Hepatocyte (in vitro differentiated cells): ENCODE measurements around the gene KRTAP5-7. TPM values are rescaled to one million over a fixed set of nuclear protein-coding genes. Genes with fewer than 3 reads are reported as not detected.

ENCODE experiments used
- DNase-seq: peaks from one replicate; pipeline ENCODE4 v3.0.0-alpha.2; 2016; ENCODE audit warnings: low spot score
- H2AFZ ChIP-seq: fragments of 200-600 bp; sonication (generic); 2 replicates; pipeline ENCODE4 v1.6.0; 2016; ENCODE audit warnings: antibody characterized with exemption, mild to moderate bottlenecking
- H3K27ac ChIP-seq: fragments of 200-600 bp; sonication (generic); 2 replicates; pipeline ENCODE4 v1.5.1; 2016; ENCODE audit warnings: mild to moderate bottlenecking
- H3K27me3 ChIP-seq: fragments of 200-600 bp; sonication (generic); 2 replicates; pipeline ENCODE4 v1.6.1; 2016
- H3K36me3 ChIP-seq: fragments of 200-600 bp; sonication (generic); replicated peaks from 2 replicates; pipeline ENCODE4 v1.5.1; 2016; ENCODE audit warnings: low read depth; ENCODE audit not compliant: insufficient read depth
- H3K4me1 ChIP-seq: fragments of 200-600 bp; sonication (generic); 2 replicates; pipeline ENCODE4 v1.5.1; 2016; ENCODE audit warnings: mild to moderate bottlenecking, moderate library complexity; ENCODE audit not compliant: insufficient read depth
- H3K4me2 ChIP-seq: fragments of 200-600 bp; sonication (generic); 2 replicates; pipeline ENCODE4 v1.6.0; 2016
- H3K4me3 ChIP-seq: fragments of 200-600 bp; sonication (generic); 2 replicates; pipeline ENCODE4 v1.5.1; 2016; ENCODE audit warnings: mild to moderate bottlenecking
- H3K79me2 ChIP-seq: fragments of 200-600 bp; sonication (generic); 2 replicates; pipeline ENCODE4 v1.6.0; 2017; ENCODE audit warnings: mild to moderate bottlenecking
- H3K9me2 ChIP-seq: fragments of 200-600 bp; sonication (generic); replicated peaks from 2 replicates; pipeline ENCODE4 v1.6.0; 2017; ENCODE audit warnings: mild to moderate bottlenecking; ENCODE audit not compliant: insufficient read depth
- H3K9me3 ChIP-seq: fragments of 200-600 bp; sonication (generic); 2 replicates; pipeline ENCODE4 v1.5.1; 2016; ENCODE audit warnings: low read depth, mild to moderate bottlenecking
- H4K20me1 ChIP-seq: fragments of 200-600 bp; sonication (generic); 2 replicates; pipeline ENCODE4 v1.6.0; 2016; ENCODE audit warnings: mild to moderate bottlenecking; ENCODE audit not compliant: insufficient read depth, poor library complexity, severe bottlenecking
- EZH2 ChIP-seq: fragments of 200-600 bp; sonication (generic); IDR thresholded peaks from 2 replicates; pipeline ENCODE4 v1.6.1; 2016; ENCODE audit warnings: antibody characterized with exemption, mild to moderate bottlenecking, borderline replicate concordance
- EZH2phosphoT487 ChIP-seq: fragments of 200-600 bp; sonication (generic); IDR thresholded peaks from one replicate; pipeline ENCODE4 v1.6.1; 2018; ENCODE audit warnings: antibody characterized with exemption, mild to moderate bottlenecking, low read depth, moderate library complexity; ENCODE audit not compliant: unreplicated experiment, severe bottlenecking
- WGBS: methylation state at CpG from one replicate; pipeline ENCODE4 v1.1.6; 2016; ENCODE audit warnings: low lambda C conversion rate; ENCODE audit errors: missing lambda C conversion rate; 5-methylcytosine and 5-hydroxymethylcytosine counted together
- polyA plus RNA-seq: library from polyadenylated mRNA; unstranded; fragments of >200 nt; fragmentation: Nextera tagmentation; extraction: Ambion mirVana; gene quantifications from 2 replicates; pipeline ENCODE4 v1.2.1, GENCODE V29; 2016
- total RNA-seq: library from RNA; depleted of rRNA; stranded (reverse); fragments of >200 nt; gene quantifications from 2 replicates; pipeline ENCODE4 v1.2.3, GENCODE V29; 2014
- TF ChIP-seq, protein P1 (sequence below): fragments of 200-600 bp; sonication (generic); IDR thresholded peaks from 2 replicates; pipeline ENCODE4 v1.5.1; 2016; ENCODE audit warnings: antibody characterized with exemption, mild to moderate bottlenecking; ENCODE audit not compliant: poor library complexity

The KRTAP5-7 gene
- total and polyA plus RNA-seq, 2 experiments from 2014 or later, result not detected

DNA sequence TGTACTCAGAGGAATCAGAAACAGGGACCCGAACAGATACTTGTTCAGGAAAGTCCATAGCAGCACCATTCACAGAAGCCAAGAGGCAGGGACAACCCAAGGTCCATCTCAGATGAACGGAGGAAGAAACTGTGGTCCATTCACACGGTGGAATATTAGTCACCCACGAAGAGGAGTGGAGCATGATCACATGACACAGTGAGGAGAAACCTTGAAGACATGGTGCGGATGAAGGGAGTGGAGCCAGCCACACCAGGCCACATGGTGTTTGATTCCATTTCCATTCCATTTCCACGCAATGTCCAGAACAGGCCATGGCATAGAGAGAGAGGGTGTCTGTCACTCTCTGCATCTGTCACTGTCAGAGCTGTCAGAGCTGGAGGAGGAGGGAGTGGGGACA, 43.4 kb upstream of the KRTAP5-7 start:
- Histone ChIP-seq H3K4me2 (no peak overlapping the region), H3K79me2 (no peaks in the 10 kb centered on the region), H3K27ac (no peak overlapping the region), H3K27me3 (no peaks in the 10 kb centered on the region), H3K36me3 (no peaks in the 10 kb centered on the region), H3K9me3 (no peaks in the 10 kb centered on the region), H2AFZ (no peak overlapping the region), H3K4me1 (peaks cover 9% of the 10 kb centered on the region), H3K4me3 (no peak overlapping the region), H3K9me2 (no peaks in the 10 kb centered on the region), H4K20me1 (no peaks in the 10 kb centered on the region)
- WGBS, result 95% methylated on average over 6 of the region's 6 CpGs
- no peak for DNase-seq
- TF ChIP-seq EZH2, result no peak
- TF ChIP-seq, protein P1, sequence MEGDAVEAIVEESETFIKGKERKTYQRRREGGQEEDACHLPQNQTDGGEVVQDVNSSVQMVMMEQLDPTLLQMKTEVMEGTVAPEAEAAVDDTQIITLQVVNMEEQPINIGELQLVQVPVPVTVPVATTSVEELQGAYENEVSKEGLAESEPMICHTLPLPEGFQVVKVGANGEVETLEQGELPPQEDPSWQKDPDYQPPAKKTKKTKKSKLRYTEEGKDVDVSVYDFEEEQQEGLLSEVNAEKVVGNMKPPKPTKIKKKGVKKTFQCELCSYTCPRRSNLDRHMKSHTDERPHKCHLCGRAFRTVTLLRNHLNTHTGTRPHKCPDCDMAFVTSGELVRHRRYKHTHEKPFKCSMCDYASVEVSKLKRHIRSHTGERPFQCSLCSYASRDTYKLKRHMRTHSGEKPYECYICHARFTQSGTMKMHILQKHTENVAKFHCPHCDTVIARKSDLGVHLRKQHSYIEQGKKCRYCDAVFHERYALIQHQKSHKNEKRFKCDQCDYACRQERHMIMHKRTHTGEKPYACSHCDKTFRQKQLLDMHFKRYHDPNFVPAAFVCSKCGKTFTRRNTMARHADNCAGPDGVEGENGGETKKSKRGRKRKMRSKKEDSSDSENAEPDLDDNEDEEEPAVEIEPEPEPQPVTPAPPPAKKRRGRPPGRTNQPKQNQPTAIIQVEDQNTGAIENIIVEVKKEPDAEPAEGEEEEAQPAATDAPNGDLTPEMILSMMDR, result no peak
- no peak for TF ChIP-seq EZH2phosphoT487

DNA sequence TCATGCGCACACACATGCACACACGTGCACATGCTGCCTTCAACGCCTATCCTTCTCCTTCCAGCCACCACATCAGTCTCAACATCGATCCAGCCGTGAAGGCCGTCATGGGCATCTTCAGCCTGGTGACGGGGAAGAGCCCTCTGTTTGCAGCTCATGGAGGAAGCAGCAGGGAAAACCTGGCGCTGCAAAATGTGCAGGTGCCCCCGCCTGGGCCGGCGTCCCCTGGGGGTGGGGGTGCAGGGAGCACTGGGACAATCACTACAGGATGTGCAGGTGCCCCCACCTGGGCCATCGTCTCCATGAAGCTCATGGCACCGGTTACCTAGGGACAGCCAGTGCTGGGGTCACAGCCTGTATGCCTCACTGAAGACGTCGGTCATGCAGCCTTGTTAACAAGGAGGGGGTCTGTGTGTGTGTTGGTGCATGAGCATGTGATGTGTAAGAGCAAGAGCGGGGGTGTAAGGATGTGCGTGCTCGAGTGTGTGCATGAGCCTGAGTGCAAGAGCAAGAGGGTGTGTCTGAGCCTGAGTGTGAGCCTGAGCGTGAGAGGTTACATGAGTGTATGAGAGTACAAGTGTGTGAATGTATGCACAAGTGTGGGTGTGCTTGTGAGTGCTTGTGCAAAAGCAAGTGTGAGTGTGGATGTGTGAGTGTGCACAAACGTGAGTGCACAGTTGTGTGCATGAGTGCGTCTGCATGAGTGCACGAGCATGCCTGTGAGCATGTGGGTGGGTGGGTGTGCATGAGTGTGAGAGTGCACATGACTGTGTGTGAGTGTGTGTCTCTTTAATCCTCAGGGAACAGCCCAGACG, 42.6 kb upstream of the KRTAP5-7 start:
- Histone ChIP-seq H3K4me3 (no peak overlapping the region), H3K9me3 (no peaks in the 10 kb centered on the region), H4K20me1 (no peaks in the 10 kb centered on the region), H2AFZ (no peak overlapping the region), H3K27ac (no peak overlapping the region), H3K36me3 (no peaks in the 10 kb centered on the region), H3K79me2 (no peaks in the 10 kb centered on the region), H3K27me3 (no peaks in the 10 kb centered on the region), H3K4me1 (peaks cover 9% of the 10 kb centered on the region), H3K9me2 (no peaks in the 10 kb centered on the region), H3K4me2 (no peak overlapping the region)
- no peak for TF ChIP-seq EZH2phosphoT487
- TF ChIP-seq EZH2, result no peak
- TF ChIP-seq, protein P1, result no peak
- DNase-seq, result no peak
- WGBS, result 95% methylated on average over 23 of the region's 23 CpGs

DNA sequence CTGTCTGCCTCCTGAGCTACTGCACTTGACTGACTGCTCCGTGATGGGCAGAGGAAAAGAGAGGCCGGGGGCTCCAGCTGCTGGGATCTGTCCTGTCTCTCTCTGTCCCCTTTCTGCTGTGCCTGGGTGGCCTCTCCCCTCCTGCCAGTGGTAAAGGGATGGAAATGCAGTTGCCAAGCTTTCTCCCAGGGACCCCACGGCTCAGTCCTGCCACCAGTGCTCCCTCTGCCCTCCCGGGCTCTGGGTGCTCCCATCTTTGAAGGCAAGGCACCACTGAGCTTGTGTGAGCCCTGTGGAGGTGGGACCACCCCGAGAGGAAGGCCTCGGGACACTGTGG, 42.0 kb upstream of the KRTAP5-7 start:
- Histone ChIP-seq H3K79me2 (no peaks in the 10 kb centered on the region), H3K9me3 (no peaks in the 10 kb centered on the region), H3K4me2 (no peak overlapping the region), H3K4me3 (no peak overlapping the region), H2AFZ (no peak overlapping the region), H3K27me3 (no peaks in the 10 kb centered on the region), H4K20me1 (no peaks in the 10 kb centered on the region), H3K27ac (no peak overlapping the region), H3K9me2 (no peaks in the 10 kb centered on the region), H3K4me1 (peaks cover 9% of the 10 kb centered on the region), H3K36me3 (no peaks in the 10 kb centered on the region)
- WGBS, result 97% methylated on average over 6 of the region's 6 CpGs
- no peak for TF ChIP-seq EZH2phosphoT487
- no peak for TF ChIP-seq EZH2
- TF ChIP-seq, protein P1, result no peak
- DNase-seq, result no peak
